Activated CD4-positive, alpha-beta memory T cell treated with anti-CD3 and anti-CD28 coated beads for 36 hours (primary cell): Measurements from ENCODE around the gene DNTT. TPM values are rescaled to one million over a fixed set of nuclear protein-coding genes. Genes with fewer than 3 reads are reported as not detected.

ENCODE experiments used
- CTCF ChIA-PET: fragments of 350-600 bp; sonication (Branson Sonifier 250); formaldehyde crosslinking; loops from one replicate; lab custom pipeline; 2021; ENCODE audit warnings: antibody characterized with exemption, inconsistent platforms; lab: Charles Lee
- POLR2A ChIA-PET: fragments of 350-600 bp; sonication (Branson Sonifier 250); formaldehyde crosslinking; loops from one replicate; lab custom pipeline; 2021; ENCODE audit warnings: antibody characterized with exemption; lab: Charles Lee
- DNase-seq: peaks from one replicate; pipeline ENCODE4 v3.0.0-alpha.2; 2020
- H3K27ac Mint-ChIP-seq: one replicate; pipeline ENCODE4 v1.8.0; 2021; ENCODE audit warnings: mixed read lengths
- H3K27me3 Mint-ChIP-seq: one replicate; pipeline ENCODE4 v1.8.0; 2021; ENCODE audit warnings: mixed read lengths
- H3K36me3 Mint-ChIP-seq: one replicate; pipeline ENCODE4 v1.8.0; 2021; ENCODE audit warnings: mixed read lengths
- H3K4me1 Mint-ChIP-seq: one replicate; pipeline ENCODE4 v1.8.0; 2021; ENCODE audit warnings: low read depth, mixed read lengths
- H3K4me3 Mint-ChIP-seq: one replicate; pipeline ENCODE4 v1.8.0; 2021; ENCODE audit warnings: mild to moderate bottlenecking, mixed read lengths
- H3K9me3 Mint-ChIP-seq: one replicate; pipeline ENCODE4 v1.8.0; 2021; ENCODE audit warnings: mixed read lengths
- intact Hi-C: fragments of 100-400 bp; cut with micrococcal nuclease; formaldehyde crosslinking; loops from one replicate; pipeline ENCODE4 v1.15.1; 2023
- total RNA-seq, 2 experiments: library from RNA; stranded (reverse); gene quantifications; one replicate each; pipeline ENCODE4 v1.2.3, GENCODE V29; 2021

The DNTT gene
- total RNA-seq, 2 experiments from 2014 or later = not detected

GRCh38 chr10:96319754-96320474, 15.7 kb downstream of the DNTT start:
- Mint-ChIP-seq H3K4me1 (no peaks in the 10 kb centered on the region), H3K27ac (no peak overlapping the region), H3K4me3 (no peak overlapping the region), H3K27me3 (peaks cover 21% of the 10 kb centered on the region), H3K9me3 (no peaks in the 10 kb centered on the region), H3K36me3 (no peaks in the 10 kb centered on the region)
- POLR2A ChIA-PET = no interaction called here
- CTCF ChIA-PET = interaction anchor here (0.9 kb wide), 1 partner anchor 21 kb away, joined by 4 read pairs; no protein-coding TSS in a partner anchor
- no peak for DNase-seq
- intact Hi-C loops = no loop called here

DNA sequence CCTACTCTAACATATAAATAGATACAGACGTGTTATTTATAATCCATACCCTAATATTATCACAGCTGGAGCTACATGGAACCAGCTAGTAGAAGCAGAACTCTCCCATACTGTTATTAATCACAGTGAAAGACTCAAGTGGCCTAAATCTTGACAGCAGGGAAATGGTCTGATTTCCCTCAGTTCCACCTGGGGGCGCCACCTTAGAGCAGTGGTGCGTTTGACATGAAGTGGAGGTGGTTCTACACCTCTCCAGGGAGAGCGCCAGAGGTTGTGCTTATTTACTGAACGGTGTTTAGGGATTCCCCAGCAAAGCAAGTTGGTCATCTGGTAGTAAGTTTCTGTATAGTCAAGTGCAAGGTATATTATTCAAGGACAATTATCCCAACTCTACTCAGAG, 17.6 kb downstream of the DNTT start:
- Mint-ChIP-seq H3K4me1 (no peaks in the 10 kb centered on the region), H3K9me3 (no peaks in the 10 kb centered on the region), H3K27me3 (peaks cover 12% of the 10 kb centered on the region), H3K36me3 (no peaks in the 10 kb centered on the region), H3K4me3 (no peak overlapping the region), H3K27ac (no peak overlapping the region)
- CTCF ChIA-PET = interaction anchor here (0.6 to 1.3 kb wide), 4 partner anchors 91 to 305 kb away, joined by 3 to 4 read pairs (median 4); no protein-coding TSS in a partner anchor
- POLR2A ChIA-PET = no interaction called here
- intact Hi-C loops = no loop called here
- no peak for DNase-seq

GRCh38 chr10:96322275-96322674, 18.0 kb downstream of the DNTT start:
- ChIA-PET CTCF (interaction anchor here (0.6 to 1.3 kb wide), 6 partner anchors 11 to 309 kb away, joined by 3 to 6 read pairs (median 4); no protein-coding TSS in a partner anchor), POLR2A (interaction anchor here (0.6 kb wide), 1 partner anchor 262 kb away, joined by 6 read pairs; no protein-coding TSS in a partner anchor)
- intact Hi-C loops = no loop called here
- no peaks in the 10 kb centered on the region for H3K36me3 Mint-ChIP-seq
- H3K4me1 Mint-ChIP-seq = no peaks in the 10 kb centered on the region
- no peak for DNase-seq
- no peak overlapping the region for H3K4me3 Mint-ChIP-seq
- no peak overlapping the region for H3K27ac Mint-ChIP-seq
- no peaks in the 10 kb centered on the region for H3K9me3 Mint-ChIP-seq
- H3K27me3 Mint-ChIP-seq = peaks cover 14% of the 10 kb centered on the region

GRCh38 chr10:96324447-96324846, 20.2 kb downstream of the DNTT start:
- intact Hi-C loops = no loop called here
- Mint-ChIP-seq H3K36me3 (no peaks in the 10 kb centered on the region), H3K4me3 (no peak overlapping the region), H3K27me3 (peaks cover 18% of the 10 kb centered on the region), H3K4me1 (no peaks in the 10 kb centered on the region), H3K9me3 (no peaks in the 10 kb centered on the region), H3K27ac (no peak overlapping the region)
- POLR2A ChIA-PET = no interaction called here
- DNase-seq = no peak
- CTCF ChIA-PET = interaction anchor here (0.7 to 1.2 kb wide), 2 partner anchors 15 to 95 kb away, joined by 3 to 4 read pairs; no protein-coding TSS in a partner anchor

- H3K4me1 Mint-ChIP-seq = no peaks in the 10 kb centered on the region
- no peak overlapping the region for H3K27ac Mint-ChIP-seq
- H3K4me3 Mint-ChIP-seq = no peak overlapping the region
- peaks cover 22% of the 10 kb centered on the region for H3K27me3 Mint-ChIP-seq
- ChIA-PET CTCF (interaction anchor here (1.6 kb wide), 1 partner anchor 15 kb away, joined by 5 read pairs; no protein-coding TSS in a partner anchor), POLR2A (no interaction called here)
- no peak for DNase-seq
- no peaks in the 10 kb centered on the region for H3K36me3 Mint-ChIP-seq
- intact Hi-C loops = no loop called here
- no peaks in the 10 kb centered on the region for H3K9me3 Mint-ChIP-seq
Observed at GRCh38 chr10:96325719-96326373, 21.6 kb downstream of the DNTT start.

- no peaks in the 10 kb centered on the region for H3K4me1 Mint-ChIP-seq
- peaks cover 25% of the 10 kb centered on the region for H3K27me3 Mint-ChIP-seq
- POLR2A ChIA-PET = no interaction called here
- intact Hi-C loops = no loop called here
- no peaks in the 10 kb centered on the region for H3K9me3 Mint-ChIP-seq
- no peak for DNase-seq
- CTCF ChIA-PET = interaction anchor here (1.2 to 1.3 kb wide), 2 partner anchors 11 to 98 kb away, joined by 3 read pairs; no protein-coding TSS in a partner anchor
- no peak overlapping the region for H3K4me3 Mint-ChIP-seq
- H3K27ac Mint-ChIP-seq = no peak overlapping the region
- no peaks in the 10 kb centered on the region for H3K36me3 Mint-ChIP-seq
Observed at GRCh38 chr10:96327462-96327861, 23.2 kb downstream of the DNTT start.

DNA sequence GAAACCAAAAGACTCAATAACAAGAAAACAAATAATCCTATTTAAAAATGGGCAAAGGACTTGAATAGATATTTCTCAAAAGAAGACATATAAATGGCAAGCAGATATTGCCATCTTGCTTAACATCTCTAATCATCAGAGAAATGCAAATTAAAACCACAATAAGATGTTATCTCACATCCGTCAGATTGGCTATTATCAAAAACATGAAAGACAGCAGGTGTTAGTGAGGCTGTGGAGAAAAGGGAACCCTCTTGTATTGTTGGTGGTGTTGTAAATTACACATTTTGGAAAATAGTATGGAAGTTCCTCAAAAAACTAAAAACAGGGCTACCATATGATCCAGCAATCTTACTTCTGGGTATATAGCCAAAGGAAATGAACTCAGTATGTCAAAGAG, 28.9 kb downstream of the DNTT start:
- no peak overlapping the region for H3K4me3 Mint-ChIP-seq
- CTCF ChIA-PET = interaction anchor here (1.0 to 2.0 kb wide), 3 partner anchors 10 to 104 kb away, joined by 6 to 19 read pairs (median 9); no protein-coding TSS in a partner anchor
- intact Hi-C loops = no loop called here
- DNase-seq = no peak
- H3K9me3 Mint-ChIP-seq = no peaks in the 10 kb centered on the region
- peaks cover 12% of the 10 kb centered on the region for H3K4me1 Mint-ChIP-seq
- POLR2A ChIA-PET = no interaction called here
- H3K27ac Mint-ChIP-seq = no peak overlapping the region
- H3K27me3 Mint-ChIP-seq = peaks cover 29% of the 10 kb centered on the region
- H3K36me3 Mint-ChIP-seq = no peaks in the 10 kb centered on the region

- no peak for DNase-seq
- CTCF ChIA-PET = interaction anchor here (0.7 to 2.8 kb wide), 13 partner anchors 13 to 318 kb away, joined by 3 to 19 read pairs (median 6); no protein-coding TSS in a partner anchor
- no peaks in the 10 kb centered on the region for H3K9me3 Mint-ChIP-seq
- H3K27me3 Mint-ChIP-seq = peaks cover 27% of the 10 kb centered on the region
- POLR2A ChIA-PET = no interaction called here
- H3K36me3 Mint-ChIP-seq = no peaks in the 10 kb centered on the region
- H3K4me1 Mint-ChIP-seq = peaks cover 12% of the 10 kb centered on the region
- intact Hi-C loops = no loop called here
- H3K4me3 Mint-ChIP-seq = no peak overlapping the region
- H3K27ac Mint-ChIP-seq = no peak overlapping the region
Observed at GRCh38 chr10:96334616-96335526, 30.6 kb downstream of the DNTT start.

DNA sequence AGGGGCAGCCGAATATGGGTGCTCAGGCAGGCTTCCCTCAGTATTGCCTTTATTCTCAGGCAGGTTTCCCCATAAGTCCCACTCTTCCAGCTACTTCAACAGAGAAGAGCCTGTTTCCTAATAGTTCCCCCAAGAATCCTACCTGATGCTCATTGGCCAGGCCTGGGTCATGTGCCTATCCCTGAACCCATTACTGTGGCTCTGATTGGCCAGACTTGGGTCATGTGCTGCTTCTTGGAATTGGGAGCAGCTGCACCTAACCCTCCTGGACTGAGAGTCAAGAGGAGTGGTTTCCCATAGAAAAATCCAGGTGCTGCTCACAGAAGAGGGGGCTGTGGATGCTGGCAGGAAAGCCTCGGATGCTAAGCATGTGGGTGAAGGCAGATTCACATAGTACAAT, 32.9 kb downstream of the DNTT start:
- peaks cover 18% of the 10 kb centered on the region for H3K4me1 Mint-ChIP-seq
- intact Hi-C loops = no loop called here
- ChIA-PET POLR2A (no interaction called here), CTCF (interaction anchor here (0.6 to 4.7 kb wide), 5 partner anchors 13 to 321 kb away, joined by 3 to 30 read pairs (median 4); no protein-coding TSS in a partner anchor)
- no peak for DNase-seq
- no peaks in the 10 kb centered on the region for H3K36me3 Mint-ChIP-seq
- H3K9me3 Mint-ChIP-seq = no peaks in the 10 kb centered on the region
- peaks cover 22% of the 10 kb centered on the region for H3K27me3 Mint-ChIP-seq
- H3K4me3 Mint-ChIP-seq = no peak overlapping the region
- no peak overlapping the region for H3K27ac Mint-ChIP-seq

GRCh38 chr10:96338279-96338925, 34.2 kb downstream of the DNTT start:
- no peak for DNase-seq
- Mint-ChIP-seq H3K27me3 (peaks cover 20% of the 10 kb centered on the region), H3K4me3 (no peak overlapping the region), H3K27ac (no peak overlapping the region), H3K4me1 (peaks cover 10% of the 10 kb centered on the region), H3K9me3 (no peaks in the 10 kb centered on the region), H3K36me3 (no peaks in the 10 kb centered on the region)
- ChIA-PET POLR2A (no interaction called here), CTCF (interaction anchor here (0.6 to 4.7 kb wide), 7 partner anchors 11 to 322 kb away, joined by 3 to 30 read pairs (median 5); no protein-coding TSS in a partner anchor)
- intact Hi-C loops = no loop called here

- intact Hi-C loops = no loop called here
- ChIA-PET CTCF (interaction anchor here (0.6 to 4.7 kb wide), 8 partner anchors 12 to 323 kb away, joined by 3 to 30 read pairs (median 4); no protein-coding TSS in a partner anchor), POLR2A (no interaction called here)
- peaks cover 7% of the 10 kb centered on the region for H3K4me1 Mint-ChIP-seq
- H3K36me3 Mint-ChIP-seq = no peaks in the 10 kb centered on the region
- no peaks in the 10 kb centered on the region for H3K9me3 Mint-ChIP-seq
- no peak overlapping the region for H3K4me3 Mint-ChIP-seq
- DNase-seq = no peak
- peaks cover 20% of the 10 kb centered on the region for H3K27me3 Mint-ChIP-seq
- no peak overlapping the region for H3K27ac Mint-ChIP-seq
Observed at GRCh38 chr10:96339383-96339782, 35.1 kb downstream of the DNTT start.
